ENCODE measurements around the gene EEIG1.

GRCh38 chr9:127972236-127972871, 8.4 kb downstream of the EEIG1 start:
- TF ChIP-seq EZH2 (IDR thresholded peaks at IDR 0.05; ENCODE audit: insufficient read depth, poor library complexity, severe bottlenecking) (no peak), EZH2phosphoT487 (IDR thresholded peaks at IDR 0.05; ENCODE audit: insufficient read depth, low read depth) (no peak)

Data from GM23248 (cell line).